IMR-90 (cell line): ENCODE results near the gene DENND1B.

Experiments
- CTCF ChIP-seq: conservative IDR thresholded peaks from 2 replicates; pipeline ENCODE4 v1.5.1; 2012; ENCODE audit warnings: mild to moderate bottlenecking, low read depth, low read length, improper control_type of control experiment
- MXI1 ChIP-seq: IDR thresholded peaks from 2 replicates; pipeline ENCODE4 v1.6.1; 2012; ENCODE audit warnings: low read depth, mild to moderate bottlenecking, low read length, moderate library complexity, borderline replicate concordance
- RAD21 ChIP-seq: IDR thresholded peaks from 2 replicates; pipeline ENCODE4 v1.6.1; 2012; ENCODE audit warnings: low read length, improper control_type of control experiment
- SMC3 ChIP-seq: fragments of 150-350 bp; IDR thresholded peaks from 2 replicates; pipeline ENCODE4 v1.6.1; 2016; ENCODE audit warnings: low read depth, mild to moderate bottlenecking, antibody characterized with exemption, low read length, moderate library complexity

- TF ChIP-seq CTCF (no peak), RAD21 (no peak), SMC3 (no peak), MXI1 (no peak)
These were observed 264.4 kb downstream of the DENND1B start for GRCh38 chr1:197510691-197511378.
